ENCODE data around the gene PTGER1. TPM values are rescaled to one million over a fixed set of nuclear protein-coding genes. Genes with fewer than 3 reads are reported as not detected.

Gene PTGER1
- total and polyA plus RNA-seq, 9 of the 15 experiments (the other 6 are each of a cell fraction or from before 2014, with no cell fraction given), result 0.06 to 0.36 (median 0.31) TPM; not detected in 5

GRCh38 chr19:14476673-14477401, 1.7 kb upstream of the PTGER1 start:
- POLR2A ChIA-PET, result no interaction called here
- no peak for TF ChIP-seq MCM7 (IDR thresholded peaks at IDR 0.05)
- no peak for TF ChIP-seq ZHX1 (conservative IDR thresholded peaks at IDR 0.05; ENCODE audit: low read length)
- TF ChIP-seq CREB3 (tag; conservative IDR thresholded peaks at IDR 0.05; ENCODE audit: low read depth), result no peak
- TF ChIP-seq HDAC8 (tag; IDR thresholded peaks at IDR 0.05), result no peak
- TF ChIP-seq ZNF408 (CRISPR knock-in tag; IDR thresholded peaks at IDR 0.05; ENCODE audit: low read depth), result no peak
- TF ChIP-seq ATF2 (CRISPR knock-in tag; IDR thresholded peaks at IDR 0.05), result no peak
- TF ChIP-seq ZSCAN32 (CRISPR knock-in tag; IDR thresholded peaks at IDR 0.05), result no peak
- no peak for TF ChIP-seq NFXL1 (CRISPR knock-in tag; IDR thresholded peaks at IDR 0.05)
- no peak for TF ChIP-seq ELK1 (CRISPR knock-in tag; IDR thresholded peaks at IDR 0.05)
- TF ChIP-seq BCL6 (CRISPR knock-in tag; IDR thresholded peaks at IDR 0.05), result no peak
- TF ChIP-seq ZBTB43 (CRISPR knock-in tag; IDR thresholded peaks at IDR 0.05), result no peak
- TF ChIP-seq ZNF740 (CRISPR knock-in tag; IDR thresholded peaks at IDR 0.05), result no peak
- no peak for TF ChIP-seq ZNF740 (tag; IDR thresholded peaks at IDR 0.05)

More at GRCh38 chr19:14476673-14477401, 1.7 kb upstream of the PTGER1 start:
- Histone ChIP-seq H3K4me2 (ENCODE audit: insufficient read depth, low read length) (peak overlapping the region; percentile 21; the same call in 1 of the 2 replicates), H3K27me3 (ENCODE audit: control insufficient read depth in 2 of 2, insufficient read depth in 2 of 2, low read length in 2 of 2) (no peaks in the 10 kb centered on the region), H3K79me2 (ENCODE audit: control insufficient read depth, insufficient read depth, low read length) (no peaks in the 10 kb centered on the region), H3K4me1 (replicated peaks in 1 of 2; ENCODE audit: control insufficient read depth in 2 of 2, insufficient read depth in 2 of 2, low read length in 2 of 2) (peaks cover 11 to 72% of the 10 kb centered on the region in 2 experiments), H3K9me3 (replicated peaks; ENCODE audit: control insufficient read depth, insufficient read depth, low read depth, low read length) (no peaks in the 10 kb centered on the region), H4K20me1 (replicated peaks; ENCODE audit: control insufficient read depth, insufficient read depth, low read length) (no peaks in the 10 kb centered on the region), H2AFZ (ENCODE audit: low read depth, low read length) (no peak overlapping the region), H3K4me3 (no peak overlapping the region), H3K27ac (ENCODE audit: extremely low read depth, low read depth, low read length) (no peak overlapping the region), H3K9me1 (ENCODE audit: control insufficient read depth, insufficient read depth, low read length) (no peaks in the 10 kb centered on the region), H3K36me3 (ENCODE audit: control insufficient read depth, insufficient read depth, low read length) (peaks cover 13% of the 10 kb centered on the region; the same call in 2 of the 3 replicates), H3K9ac (ENCODE audit: insufficient read depth in 1 of 2, low read depth in 2 of 2, low read length in 2 of 2) (peak overlapping the region in 1 of 2 experiments; percentile 76; a peak in 2 of 4 replicates)
- CTCF ChIA-PET (ENCODE audit: low intra/inter-chr PET ratio), result no interaction called here
- BruUV-seq (replicated peaks), result no TSS peak
- FAIRE-seq (peak; percentile 86), DNase-seq (ENCODE audit: extremely low read depth in 1 of 4, low spot score in 3 of 4) (peak; percentile 61 to 67 (median 64)), ATAC-seq (peak; percentile 56)
- in situ Hi-C loops (cut with MboI), result loop anchor here (5.0 kb wide), 1 partner anchor 280 kb away; no protein-coding TSS in a partner anchor
- intact Hi-C loops (cut with micrococcal nuclease), result no loop called here
- 47% methylated on average over 21 of the region's 26 CpGs for WGBS (ENCODE audit: insufficient coverage, low coverage, missing lambda C conversion rate)
